MM.1S (cell line): ENCODE data around the gene GULP1.
"Not testable (repeated sequence)": the region's sequence is repeated elsewhere in the genome, so short reads cannot be mapped to it uniquely, and the experiment has no call there.

Experiments
- EZH2 ChIP-seq: fragments of 300-600 bp; sonication (generic); optimal IDR thresholded peaks from 2 replicates; pipeline ENCODE3; 2017; ENCODE audit warnings: low read depth, mild to moderate bottlenecking, antibody characterized with exemption, low read length, mixed read lengths
- EZH2phosphoT487 ChIP-seq: fragments of 300-600 bp; sonication (generic); IDR thresholded peaks from 2 replicates; pipeline ENCODE4 v1.6.1; 2018; ENCODE audit warnings: antibody characterized with exemption, low read length
- TF ChIP-seq, protein P1 (sequence below): fragments of 300-600 bp; sonication (generic); IDR thresholded peaks from 2 replicates; pipeline ENCODE4 v1.5.1; 2016; ENCODE audit warnings: antibody characterized with exemption, low read length, mixed read lengths

DNA sequence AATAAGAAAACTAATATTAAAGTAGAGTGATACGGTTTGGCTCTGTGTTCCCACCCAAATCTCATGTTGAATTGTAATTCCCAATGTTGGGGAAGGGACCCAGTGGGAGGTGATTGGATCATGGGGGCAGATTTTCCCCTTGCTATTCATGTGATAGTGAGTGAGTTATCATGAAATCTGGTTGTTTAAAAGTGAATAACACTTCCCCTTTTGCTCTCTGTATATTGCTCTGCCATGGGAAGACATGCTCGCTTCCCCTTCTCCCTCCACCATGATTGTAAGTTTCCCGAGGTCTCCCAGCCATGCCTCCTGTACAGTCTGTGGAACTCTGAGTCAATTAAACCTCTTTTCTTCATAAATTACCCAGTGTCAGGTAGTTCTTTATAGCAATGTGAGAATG, 7.4 kb upstream of the GULP1 start:
- TF ChIP-seq, protein P1, sequence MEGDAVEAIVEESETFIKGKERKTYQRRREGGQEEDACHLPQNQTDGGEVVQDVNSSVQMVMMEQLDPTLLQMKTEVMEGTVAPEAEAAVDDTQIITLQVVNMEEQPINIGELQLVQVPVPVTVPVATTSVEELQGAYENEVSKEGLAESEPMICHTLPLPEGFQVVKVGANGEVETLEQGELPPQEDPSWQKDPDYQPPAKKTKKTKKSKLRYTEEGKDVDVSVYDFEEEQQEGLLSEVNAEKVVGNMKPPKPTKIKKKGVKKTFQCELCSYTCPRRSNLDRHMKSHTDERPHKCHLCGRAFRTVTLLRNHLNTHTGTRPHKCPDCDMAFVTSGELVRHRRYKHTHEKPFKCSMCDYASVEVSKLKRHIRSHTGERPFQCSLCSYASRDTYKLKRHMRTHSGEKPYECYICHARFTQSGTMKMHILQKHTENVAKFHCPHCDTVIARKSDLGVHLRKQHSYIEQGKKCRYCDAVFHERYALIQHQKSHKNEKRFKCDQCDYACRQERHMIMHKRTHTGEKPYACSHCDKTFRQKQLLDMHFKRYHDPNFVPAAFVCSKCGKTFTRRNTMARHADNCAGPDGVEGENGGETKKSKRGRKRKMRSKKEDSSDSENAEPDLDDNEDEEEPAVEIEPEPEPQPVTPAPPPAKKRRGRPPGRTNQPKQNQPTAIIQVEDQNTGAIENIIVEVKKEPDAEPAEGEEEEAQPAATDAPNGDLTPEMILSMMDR: not testable (repeated sequence)
- not testable (repeated sequence) for TF ChIP-seq EZH2, EZH2phosphoT487
